ENCODE data around the gene P4HB. TPM values are rescaled to one million over a fixed set of nuclear protein-coding genes. Genes with fewer than 3 reads are reported as not detected.

Gene P4HB
- total RNA-seq, 4 donors from 2014 or later: 685 to 999 (median 839) TPM

DNA sequence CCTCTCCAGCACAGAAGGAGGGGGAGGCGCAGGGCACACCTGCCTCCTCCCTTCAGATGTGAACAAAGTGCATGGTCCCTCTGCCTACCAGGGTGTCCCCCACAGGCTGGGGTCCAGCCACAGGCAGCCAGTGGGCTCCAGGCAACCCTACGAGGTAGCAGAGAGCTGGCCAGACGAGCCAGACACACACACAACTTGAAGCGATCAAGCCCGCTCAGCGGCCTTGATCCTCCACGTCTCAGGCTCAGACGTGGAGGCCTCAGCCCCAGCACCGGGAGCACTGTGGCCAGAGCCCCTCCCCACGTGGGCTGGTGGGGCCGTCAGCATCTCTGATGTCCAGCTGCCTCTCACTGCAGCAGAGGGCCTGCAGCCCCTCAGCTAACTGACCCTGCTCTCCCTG is 35.7 kb downstream of the P4HB start:
- no peak for DNase-seq (ENCODE audit: low spot score in 2 of 2)
- WGBS, 2 donors: 88 to 89% methylated on average over 3 to 11 of the region's 11 CpGs
- no peak overlapping the region for H3K4me3 ChIP-seq (ENCODE audit: low read depth, poor library complexity, severe bottlenecking)
- TF ChIP-seq, protein P1, sequence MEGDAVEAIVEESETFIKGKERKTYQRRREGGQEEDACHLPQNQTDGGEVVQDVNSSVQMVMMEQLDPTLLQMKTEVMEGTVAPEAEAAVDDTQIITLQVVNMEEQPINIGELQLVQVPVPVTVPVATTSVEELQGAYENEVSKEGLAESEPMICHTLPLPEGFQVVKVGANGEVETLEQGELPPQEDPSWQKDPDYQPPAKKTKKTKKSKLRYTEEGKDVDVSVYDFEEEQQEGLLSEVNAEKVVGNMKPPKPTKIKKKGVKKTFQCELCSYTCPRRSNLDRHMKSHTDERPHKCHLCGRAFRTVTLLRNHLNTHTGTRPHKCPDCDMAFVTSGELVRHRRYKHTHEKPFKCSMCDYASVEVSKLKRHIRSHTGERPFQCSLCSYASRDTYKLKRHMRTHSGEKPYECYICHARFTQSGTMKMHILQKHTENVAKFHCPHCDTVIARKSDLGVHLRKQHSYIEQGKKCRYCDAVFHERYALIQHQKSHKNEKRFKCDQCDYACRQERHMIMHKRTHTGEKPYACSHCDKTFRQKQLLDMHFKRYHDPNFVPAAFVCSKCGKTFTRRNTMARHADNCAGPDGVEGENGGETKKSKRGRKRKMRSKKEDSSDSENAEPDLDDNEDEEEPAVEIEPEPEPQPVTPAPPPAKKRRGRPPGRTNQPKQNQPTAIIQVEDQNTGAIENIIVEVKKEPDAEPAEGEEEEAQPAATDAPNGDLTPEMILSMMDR (IDR thresholded peaks at IDR 0.05): no peak
- TF ChIP-seq POLR2A (IDR thresholded peaks at IDR 0.05): no peak
- intact Hi-C loops (cut with DNase I; ENCODE audit: low total_unique reads): no loop called here

DNA sequence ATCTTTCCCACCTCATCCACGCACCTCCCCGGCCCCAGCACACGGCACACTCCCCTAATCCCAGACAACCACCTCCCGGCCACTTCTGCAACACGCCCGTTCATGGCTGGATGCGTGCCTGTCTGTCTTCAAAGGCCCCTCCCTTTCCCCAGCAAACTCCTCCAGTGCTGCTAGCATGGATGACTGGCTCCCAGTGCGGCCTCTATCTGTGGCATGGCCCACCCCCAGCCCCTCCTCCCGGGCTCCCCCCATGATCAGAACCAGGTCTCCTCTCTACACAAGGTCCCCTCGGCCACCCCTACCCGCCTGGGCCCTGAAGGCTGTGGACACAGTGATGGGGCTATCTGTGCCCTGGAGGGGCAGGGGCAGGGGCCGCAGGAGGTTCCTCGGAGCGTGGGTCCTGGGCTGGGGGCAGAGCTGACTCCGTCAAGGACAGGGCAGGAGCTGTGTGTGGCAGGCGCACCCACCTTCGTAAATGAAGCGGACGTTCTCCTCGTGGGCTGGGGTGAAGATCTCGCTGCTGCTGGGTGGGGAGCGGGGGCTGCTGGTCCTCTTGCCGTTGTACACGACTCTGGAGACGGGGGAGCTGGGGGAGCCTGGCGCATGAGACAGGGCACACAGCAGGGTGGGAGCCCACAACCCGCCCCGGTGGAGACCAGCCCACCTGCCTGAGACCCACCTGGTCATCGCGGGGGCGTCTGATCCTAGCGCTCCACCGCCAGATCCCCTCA is 36.4 kb downstream of the P4HB start:
- no peak for DNase-seq (ENCODE audit: low spot score in 2 of 2)
- WGBS, 2 donors: 81 to 85% methylated on average over 31 to 33 of the region's 33 CpGs

GRCh38 chr17:81822996-81823819 is 37.1 kb downstream of the P4HB start:
- WGBS, 2 donors: 82 to 88% methylated on average over 23 to 30 of the region's 30 CpGs
- H3K4me3 ChIP-seq (ENCODE audit: low read depth, poor library complexity, severe bottlenecking): no peak overlapping the region
- TF ChIP-seq, protein P1 (IDR thresholded peaks at IDR 0.05): no peak
- TF ChIP-seq POLR2A (IDR thresholded peaks at IDR 0.05): no peak
- DNase-seq (ENCODE audit: low spot score in 2 of 2): no peak
- intact Hi-C loops (cut with DNase I; ENCODE audit: low total_unique reads): no loop called here

More for the DNA sequence above, 36.4 kb downstream of the P4HB start:
- intact Hi-C loops (cut with DNase I; ENCODE audit: low total_unique reads): no loop called here
- H3K4me3 ChIP-seq (ENCODE audit: low read depth, poor library complexity, severe bottlenecking): no peak overlapping the region
- TF ChIP-seq, protein P1 (IDR thresholded peaks at IDR 0.05): no peak
- TF ChIP-seq POLR2A (IDR thresholded peaks at IDR 0.05): no peak

- intact Hi-C loops (cut with DNase I; ENCODE audit: low total_unique reads): no loop called here
- WGBS, 2 donors: 72% methylated on average over 8 of the region's 8 CpGs; no CpG with 5 or more reads in 1 of the 2 donors
- H3K4me3 ChIP-seq (ENCODE audit: low read depth, poor library complexity, severe bottlenecking): no peak overlapping the region
- TF ChIP-seq POLR2A (IDR thresholded peaks at IDR 0.05): no peak
- TF ChIP-seq, protein P1 (IDR thresholded peaks at IDR 0.05): no peak
- no peak for DNase-seq (ENCODE audit: low spot score in 2 of 2)
Observed at GRCh38 chr17:81822312-81822637, 38.1 kb downstream of the P4HB start.

GRCh38 chr17:81821603-81822311 is 38.6 kb downstream of the P4HB start:
- no peak overlapping the region for H3K4me3 ChIP-seq (ENCODE audit: low read depth, poor library complexity, severe bottlenecking)
- WGBS, 2 donors: 24 to 34% methylated on average over 15 to 18 of the region's 20 CpGs
- intact Hi-C loops (cut with DNase I; ENCODE audit: low total_unique reads): no loop called here
- peak; percentile 72 to 94 for DNase-seq (ENCODE audit: low spot score in 2 of 2)
- TF ChIP-seq, protein P1 (IDR thresholded peaks at IDR 0.05): peak in 1 of 3 donors; percentile 67
- TF ChIP-seq POLR2A (IDR thresholded peaks at IDR 0.05): no peak

Data from lower leg skin (tissue), 4 donors.